Glomerular visceral epithelial cell (primary cell): ENCODE measurements around the gene SLC17A4.
A peak's percentile ranks its signal among the peaks of the same experiment; 100 is the strongest.

Experiments
- DNase-seq: peaks from one replicate; pipeline ENCODE4 v3.0.0-alpha.2; 2016; ENCODE audit errors: extremely low spot score

Gene SLC17A4

GRCh38 chr6:25749837-25750236 is 4.7 kb upstream of the SLC17A4 start:
- DNase-seq: no peak

GRCh38 chr6:25750906-25751305 is 3.6 kb upstream of the SLC17A4 start:
- DNase-seq: no peak

- no peak for DNase-seq
These were observed 1.5 kb upstream of the SLC17A4 start for GRCh38 chr6:25753079-25753478.

- DNase-seq: no peak
These were observed 941 bp downstream of the SLC17A4 start for GRCh38 chr6:25755483-25755882.

- DNase-seq: no peak
These were observed 2.1 kb downstream of the SLC17A4 start for GRCh38 chr6:25756382-25757363.

- no peak for DNase-seq
These were observed 3.5 kb downstream of the SLC17A4 start for GRCh38 chr6:25757936-25758642.

GRCh38 chr6:25764611-25765010 is 10.1 kb downstream of the SLC17A4 start:
- no peak for DNase-seq

GRCh38 chr6:25768566-25768965 is 14.0 kb downstream of the SLC17A4 start:
- DNase-seq: no peak

GRCh38 chr6:25769983-25770382 is 15.4 kb downstream of the SLC17A4 start:
- peak; percentile 49 for DNase-seq

- DNase-seq: no peak
These were observed 19.7 kb downstream of the SLC17A4 start for GRCh38 chr6:25774120-25774715.

GRCh38 chr6:25777031-25777430 is 22.5 kb downstream of the SLC17A4 start:
- no peak for DNase-seq

- no peak for DNase-seq
These were observed 23.5 kb downstream of the SLC17A4 start for GRCh38 chr6:25777856-25778649.

GRCh38 chr6:25781134-25781533 is 26.6 kb downstream of the SLC17A4 start:
- no peak for DNase-seq

- DNase-seq: no peak
These were observed 32.9 kb downstream of the SLC17A4 start for GRCh38 chr6:25787428-25787827.

GRCh38 chr6:25788305-25788922 is 33.9 kb downstream of the SLC17A4 start:
- peak; percentile 55 for DNase-seq

GRCh38 chr6:25789475-25789874 is 34.9 kb downstream of the SLC17A4 start:
- no peak for DNase-seq

- DNase-seq: no peak
These were observed 37.5 kb downstream of the SLC17A4 start for GRCh38 chr6:25792016-25792415.

- DNase-seq: no peak
These were observed 39.4 kb downstream of the SLC17A4 start for GRCh38 chr6:25793970-25794369.

GRCh38 chr6:25794784-25795183 is 40.2 kb downstream of the SLC17A4 start:
- DNase-seq: no peak

GRCh38 chr6:25801436-25801835 is 46.9 kb downstream of the SLC17A4 start:
- DNase-seq: no peak

GRCh38 chr6:25804804-25805203 is 50.3 kb downstream of the SLC17A4 start:
- no peak for DNase-seq
